ENCODE data around the gene MCTP2.

The MCTP2 gene

GRCh38 chr15:94383041-94383440 lies 151.7 kb downstream of the MCTP2 start:
- Histone ChIP-seq H3K36me3 (ENCODE audit: control insufficient read depth in 2 of 2, insufficient read depth in 1 of 2, low read length in 2 of 2) (no peaks in the 10 kb centered on the region), H3K9me3 (ENCODE audit: control insufficient read depth, insufficient read depth, low read depth, low read length) (no peaks in the 10 kb centered on the region), H3K4me3 (ENCODE audit: low read depth, low read length) (no peak overlapping the region), H3K27ac (ENCODE audit: extremely low read depth, low read depth, low read length) (no peak overlapping the region), H3K4me1 (ENCODE audit: control insufficient read depth, insufficient read depth, low read length) (no peaks in the 10 kb centered on the region)
- POLR2A ChIA-PET = no interaction called here
- CTCF ChIA-PET = no interaction called here
- TF ChIP-seq ZNF391 (tag by site-specific recombination; IDR thresholded peaks at IDR 0.05; ENCODE audit: borderline replicate concordance, low read depth) (no peak), ZBTB17 (tag by site-specific recombination; IDR thresholded peaks at IDR 0.05) (no peak), BCL11A (tag by site-specific recombination; IDR thresholded peaks at IDR 0.05; ENCODE audit: low read depth) (no peak), ZNF311 (tag by site-specific recombination; IDR thresholded peaks at IDR 0.05; ENCODE audit: borderline replicate concordance) (no peak), ZBTB6 (tag by site-specific recombination; IDR thresholded peaks at IDR 0.05) (no peak), ZNF623 (tag by site-specific recombination; IDR thresholded peaks at IDR 0.05) (no peak), PRDM2 (tag by site-specific recombination; IDR thresholded peaks at IDR 0.05; ENCODE audit: borderline replicate concordance) (no peak), EGR2 (tag by site-specific recombination; IDR thresholded peaks at IDR 0.05; ENCODE audit: low read depth) (no peak), BCL11B (tag by site-specific recombination; IDR thresholded peaks at IDR 0.05; ENCODE audit: low read depth) (no peak), KLF1 (tag by site-specific recombination; IDR thresholded peaks at IDR 0.05) (no peak), ZNF76 (tag by site-specific recombination; IDR thresholded peaks at IDR 0.05; ENCODE audit: borderline replicate concordance, low read depth) (no peak), ZNF24 (tag by site-specific recombination; IDR thresholded peaks at IDR 0.05) (no peak), ZNF16 (tag by site-specific recombination; IDR thresholded peaks at IDR 0.05; ENCODE audit: low read depth) (no peak), ZNF701 (tag by site-specific recombination; IDR thresholded peaks at IDR 0.05) (no peak), ZNF558 (tag by site-specific recombination; IDR thresholded peaks at IDR 0.05) (no peak), ZNF580 (tag by site-specific recombination; IDR thresholded peaks at IDR 0.05) (no peak), SP3 (tag by site-specific recombination; IDR thresholded peaks at IDR 0.05) (no peak), KLF10 (tag by site-specific recombination; IDR thresholded peaks at IDR 0.05) (no peak), ZNF549 (tag by site-specific recombination; IDR thresholded peaks at IDR 0.05) (no peak)
- TF ChIP-seq, protein P1, sequence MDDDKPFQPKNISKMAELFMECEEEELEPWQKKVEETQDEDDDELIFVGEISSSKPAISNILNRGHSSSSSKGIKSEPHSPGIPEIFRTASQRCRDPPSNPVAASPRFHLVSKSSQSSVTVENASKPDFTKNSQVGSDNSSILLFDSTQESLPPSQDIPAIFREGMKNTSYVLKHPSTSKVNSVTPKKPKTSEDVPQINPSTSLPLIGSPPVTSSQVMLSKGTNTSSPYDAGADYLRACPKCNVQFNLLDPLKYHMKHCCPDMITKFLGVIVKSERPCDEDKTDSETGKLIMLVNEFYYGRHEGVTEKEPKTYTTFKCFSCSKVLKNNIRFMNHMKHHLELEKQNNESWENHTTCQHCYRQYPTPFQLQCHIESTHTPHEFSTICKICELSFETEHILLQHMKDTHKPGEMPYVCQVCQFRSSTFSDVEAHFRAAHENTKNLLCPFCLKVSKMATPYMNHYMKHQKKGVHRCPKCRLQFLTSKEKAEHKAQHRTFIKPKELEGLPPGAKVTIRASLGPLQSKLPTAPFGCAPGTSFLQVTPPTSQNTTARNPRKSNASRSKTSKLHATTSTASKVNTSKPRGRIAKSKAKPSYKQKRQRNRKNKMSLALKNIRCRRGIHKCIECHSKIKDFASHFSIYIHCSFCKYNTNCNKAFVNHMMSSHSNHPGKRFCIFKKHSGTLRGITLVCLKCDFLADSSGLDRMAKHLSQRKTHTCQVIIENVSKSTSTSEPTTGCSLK (tag by site-specific recombination; IDR thresholded peaks at IDR 0.05) = no peak
